ENCODE data around the gene APOF.
"Not testable (repeated sequence)": the region's sequence is repeated elsewhere in the genome, so short reads cannot be mapped to it uniquely, and the experiment has no call there.

DNA sequence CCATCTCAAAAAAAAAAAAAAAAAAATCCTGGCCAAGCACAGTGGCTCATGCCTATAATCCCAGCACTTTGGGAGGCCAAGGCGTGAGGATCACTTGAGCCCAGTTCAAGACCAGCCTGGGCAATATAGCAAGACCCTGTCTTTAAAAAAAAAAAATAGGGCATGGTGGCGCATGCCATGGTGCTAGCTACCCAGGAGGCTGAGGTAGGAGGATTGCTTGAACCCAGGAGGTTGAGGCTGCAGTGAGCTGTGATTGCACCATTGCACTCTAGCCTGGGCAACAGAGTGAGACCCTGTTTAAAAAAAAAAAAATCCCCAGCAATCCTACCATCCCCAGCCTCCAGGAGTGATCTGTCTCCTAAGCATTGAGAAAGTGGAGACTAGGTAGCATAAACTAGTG lies 20.4 kb downstream of the APOF start:
- TF ChIP-seq, protein P1, sequence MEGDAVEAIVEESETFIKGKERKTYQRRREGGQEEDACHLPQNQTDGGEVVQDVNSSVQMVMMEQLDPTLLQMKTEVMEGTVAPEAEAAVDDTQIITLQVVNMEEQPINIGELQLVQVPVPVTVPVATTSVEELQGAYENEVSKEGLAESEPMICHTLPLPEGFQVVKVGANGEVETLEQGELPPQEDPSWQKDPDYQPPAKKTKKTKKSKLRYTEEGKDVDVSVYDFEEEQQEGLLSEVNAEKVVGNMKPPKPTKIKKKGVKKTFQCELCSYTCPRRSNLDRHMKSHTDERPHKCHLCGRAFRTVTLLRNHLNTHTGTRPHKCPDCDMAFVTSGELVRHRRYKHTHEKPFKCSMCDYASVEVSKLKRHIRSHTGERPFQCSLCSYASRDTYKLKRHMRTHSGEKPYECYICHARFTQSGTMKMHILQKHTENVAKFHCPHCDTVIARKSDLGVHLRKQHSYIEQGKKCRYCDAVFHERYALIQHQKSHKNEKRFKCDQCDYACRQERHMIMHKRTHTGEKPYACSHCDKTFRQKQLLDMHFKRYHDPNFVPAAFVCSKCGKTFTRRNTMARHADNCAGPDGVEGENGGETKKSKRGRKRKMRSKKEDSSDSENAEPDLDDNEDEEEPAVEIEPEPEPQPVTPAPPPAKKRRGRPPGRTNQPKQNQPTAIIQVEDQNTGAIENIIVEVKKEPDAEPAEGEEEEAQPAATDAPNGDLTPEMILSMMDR (IDR thresholded peaks at IDR 0.05) = not testable (repeated sequence)
- not testable (repeated sequence) for TF ChIP-seq EZH2phosphoT487, EZH2 (IDR thresholded peaks at IDR 0.05)
